RPMI8226 (cell line): ENCODE measurements around the gene PCYOX1L.

Experiments
- DNase-seq: peaks from one replicate; pipeline ENCODE4 v3.0.0-alpha.2; 2015

PCYOX1L gene

GRCh38 chr5:149371296-149371962, 13.6 kb downstream of the PCYOX1L start:
- peak; percentile 80 for DNase-seq

- no peak for DNase-seq
These were observed 14.4 kb downstream of the PCYOX1L start for GRCh38 chr5:149372076-149372795.

- no peak for DNase-seq
These were observed 15.1 kb downstream of the PCYOX1L start for GRCh38 chr5:149372932-149373331.

- DNase-seq, result no peak
These were observed 16.5 kb downstream of the PCYOX1L start for GRCh38 chr5:149374303-149374702.

- DNase-seq, result no peak
These were observed 17.0 kb downstream of the PCYOX1L start for GRCh38 chr5:149374801-149375200.

GRCh38 chr5:149375434-149375833, 17.6 kb downstream of the PCYOX1L start:
- DNase-seq, result no peak

- no peak for DNase-seq
These were observed 18.3 kb downstream of the PCYOX1L start for GRCh38 chr5:149376104-149376503.

- DNase-seq, result no peak
These were observed 19.0 kb downstream of the PCYOX1L start for GRCh38 chr5:149376711-149377447.

- no peak for DNase-seq
These were observed 20.5 kb downstream of the PCYOX1L start for GRCh38 chr5:149378241-149378820.

GRCh38 chr5:149379177-149379761, 21.4 kb downstream of the PCYOX1L start, which contains the start of gene IL17B:
Gene IL17B, minus strand, starts transcription at chr5:149379292. Its CDS starts 67 bp downstream, at chr5:149379225.
- no peak for DNase-seq

- DNase-seq, result no peak
These were observed 22.1 kb downstream of the PCYOX1L start for GRCh38 chr5:149379818-149380374.

- no peak for DNase-seq
These were observed 22.7 kb downstream of the PCYOX1L start for GRCh38 chr5:149380466-149381121.

GRCh38 chr5:149381261-149381985, 23.6 kb downstream of the PCYOX1L start:
- no peak for DNase-seq

- peak; percentile 73 for DNase-seq
These were observed 24.1 kb downstream of the PCYOX1L start for GRCh38 chr5:149381986-149382338.

GRCh38 chr5:149382517-149383220, 24.8 kb downstream of the PCYOX1L start:
- no peak for DNase-seq

- no peak for DNase-seq
These were observed 25.6 kb downstream of the PCYOX1L start for GRCh38 chr5:149383399-149383798.

- DNase-seq, result no peak
These were observed 28.3 kb downstream of the PCYOX1L start for GRCh38 chr5:149386166-149386565.

- no peak for DNase-seq
These were observed 29.3 kb downstream of the PCYOX1L start for GRCh38 chr5:149387081-149387631.

- DNase-seq, result no peak
These were observed 30.1 kb downstream of the PCYOX1L start for GRCh38 chr5:149387982-149388381.

- no peak for DNase-seq
These were observed 30.8 kb downstream of the PCYOX1L start for GRCh38 chr5:149388498-149389190.
